Body of pancreas (tissue), 4 donors: ENCODE data around the gene FAM83F. TPM values are rescaled to one million over a fixed set of nuclear protein-coding genes. Genes with fewer than 3 reads are reported as not detected.
"Not testable (repeated sequence)": the region's sequence is repeated elsewhere in the genome, so short reads cannot be mapped to it uniquely, and the experiment has no call there.

Experiments used
- ATAC-seq: fragments of 150-250 bp; one replicate; pipeline ENCODE4 v1.9.1; 2016
- DNase-seq, 4 donors: peaks; one replicate each; pipeline ENCODE4 v3.0.0-alpha.2; 2019
- H3K27ac ChIP-seq, 4 donors: fragments of 200-600 bp; sonication (generic); 1 replicate in 3 of 4; 2 replicates in 1 of 4; pipeline versions ENCODE4 v1.5.1 to v1.6.1; 2016 to 2019; ENCODE audit warnings: mild to moderate bottlenecking in 1 of 4, mixed read lengths in 1 of 4, moderate library complexity in 1 of 4
- H3K27me3 ChIP-seq, 2 donors: fragments of 200-600 bp; sonication (generic); one replicate each; pipeline ENCODE4 v1.6.0; 2016; ENCODE audit warnings: mild to moderate bottlenecking in 1 of 2
- H3K36me3 ChIP-seq, 2 donors: fragments of 200-600 bp; sonication (generic); replicated peaks in 1 of 2; 2 replicates each; pipeline ENCODE4 v1.5.1; 2016; ENCODE audit warnings: low read depth in 2 of 2; ENCODE audit not compliant: insufficient read depth in 1 of 2
- H3K4me1 ChIP-seq: fragments of 200-600 bp; sonication (generic); one replicate; pipeline ENCODE4 v1.6.0; 2016
- H3K4me3 ChIP-seq, 2 donors: fragments of 200-600 bp; sonication (generic); 1 replicate in 1 of 2; 2 replicates in 1 of 2; pipeline ENCODE4 v1.5.1; 2016 to 2019
- H3K9me3 ChIP-seq, 3 donors: fragments of 200-600 bp; sonication (generic); 1 replicate in 2 of 3; 2 replicates in 1 of 3; pipeline ENCODE4 v1.5.1; 2016
- CTCF ChIP-seq, 7 experiments: fragments of 450-650 bp in 4 of 7; fragments of 200-600 bp in 3 of 7; sonication (generic) in 3 of 7; IDR thresholded peaks; one replicate each; pipeline ENCODE4 v1.5.1; 2016 to 2019; ENCODE audit warnings: antibody characterized with exemption in 7 of 7
- POLR2A ChIP-seq, 3 donors: fragments of 450-650 bp; IDR thresholded peaks; one replicate each; pipeline ENCODE4 v1.6.1; 2016; ENCODE audit warnings: antibody characterized with exemption in 3 of 3, mild to moderate bottlenecking in 2 of 3
- WGBS, 2 donors: methylation state at CpG; one replicate each; pipeline ENCODE4 v1.1.5; 2017; 5-methylcytosine and 5-hydroxymethylcytosine counted together
- intact Hi-C: fragments of 100-400 bp; cut with DNase I; formaldehyde crosslinking; loops from one replicate; pipeline ENCODE4 v1.15.1; 2023
- total RNA-seq, 2 donors: library from RNA; depleted of rRNA; stranded (reverse); fragments of >200 nt; gene quantifications; one replicate each; pipeline ENCODE4 v1.1.0, GENCODE V29; 2016

The FAM83F gene
- total RNA-seq, 2 donors from 2014 or later, result 8.9 to 9.1 TPM

- ATAC-seq, result peak; percentile 76
- WGBS, 2 donors, result 46 to 47% methylated on average over 14 to 15 of the region's 16 CpGs
Observed at GRCh38 chr22:40024201-40025061, 29.7 kb downstream of the FAM83F start.

GRCh38 chr22:40025062-40025379 is 30.3 kb downstream of the FAM83F start:
- H3K4me1 ChIP-seq, DNase-seq, H3K9me3 ChIP-seq, H3K4me3 ChIP-seq, H3K27me3 ChIP-seq, ATAC-seq, H3K27ac ChIP-seq, H3K36me3 ChIP-seq: not testable (repeated sequence)
- intact Hi-C loops, result loop anchor here (5.0 kb wide), 1 partner anchor 93 kb away; no protein-coding TSS in a partner anchor
- 59 to 69% methylated on average over 5 of the region's 5 CpGs for WGBS, 2 donors

More at GRCh38 chr22:40024201-40025061, 29.7 kb downstream of the FAM83F start:
- TF ChIP-seq POLR2A (IDR thresholded peaks at IDR 0.05) (no peak), CTCF (IDR thresholded peaks at IDR 0.05) (peak; percentile 49 to 83 (median 72))
- Histone ChIP-seq H3K36me3 (peaks cover 5 to 8% of the 10 kb centered on the region in 2 donors), H3K27me3 (no peaks in the 10 kb centered on the region), H3K4me1 (no peaks in the 10 kb centered on the region), H3K27ac (no peak overlapping the region), H3K9me3 (no peaks in the 10 kb centered on the region), H3K4me3 (no peak overlapping the region)
- intact Hi-C loops, result loop anchor here (5.0 kb wide), 1 partner anchor 92 kb away; no protein-coding TSS in a partner anchor
- DNase-seq, result peak; percentile 62 to 75 (median 68)

GRCh38 chr22:40025856-40026255 is 31.1 kb downstream of the FAM83F start:
- intact Hi-C loops, result loop anchor here (5.0 kb wide), 1 partner anchor 94 kb away; no protein-coding TSS in a partner anchor
- Histone ChIP-seq H3K27me3 (no peaks in the 10 kb centered on the region), H3K9me3 (no peaks in the 10 kb centered on the region), H3K4me1 (no peaks in the 10 kb centered on the region), H3K36me3 (peaks cover 4 to 8% of the 10 kb centered on the region in 2 donors), H3K4me3 (no peak overlapping the region), H3K27ac (no peak overlapping the region)
- WGBS, 2 donors, result 85 to 91% methylated on average over 5 to 10 of the region's 10 CpGs
- TF ChIP-seq POLR2A (IDR thresholded peaks at IDR 0.05) (no peak), CTCF (IDR thresholded peaks at IDR 0.05) (no peak)
- ATAC-seq, result no peak
- DNase-seq, result no peak

GRCh38 chr22:40026641-40027040 is 31.9 kb downstream of the FAM83F start:
- TF ChIP-seq CTCF (IDR thresholded peaks at IDR 0.05), result no peak
- TF ChIP-seq POLR2A (IDR thresholded peaks at IDR 0.05), result no peak
- intact Hi-C loops, result loop anchor here (5.0 kb wide), 1 partner anchor 94 kb away; no protein-coding TSS in a partner anchor
- H3K9me3 ChIP-seq, result no peaks in the 10 kb centered on the region
- peaks cover 1 to 2% of the 10 kb centered on the region in 2 donors for H3K36me3 ChIP-seq
- no peak overlapping the region for H3K4me3 ChIP-seq
- 91% methylated on average over 6 to 7 of the region's 7 CpGs for WGBS, 2 donors
- DNase-seq, result no peak
- H3K4me1 ChIP-seq, result no peaks in the 10 kb centered on the region
- H3K27me3 ChIP-seq, result no peaks in the 10 kb centered on the region
- no peak overlapping the region for H3K27ac ChIP-seq
- ATAC-seq, result no peak

- no peak for DNase-seq
Observed at GRCh38 chr22:40027191-40028097, 32.7 kb downstream of the FAM83F start.

More at GRCh38 chr22:40027191-40028097, 32.7 kb downstream of the FAM83F start:
- TF ChIP-seq POLR2A (IDR thresholded peaks at IDR 0.05), result no peak
- TF ChIP-seq CTCF (IDR thresholded peaks at IDR 0.05), result no peak
- Histone ChIP-seq H3K27ac (no peak overlapping the region), H3K36me3 (peaks cover 0 to 2% of the 10 kb centered on the region in 2 donors), H3K27me3 (no peaks in the 10 kb centered on the region), H3K4me1 (no peaks in the 10 kb centered on the region), H3K9me3 (no peaks in the 10 kb centered on the region), H3K4me3 (no peak overlapping the region)
- intact Hi-C loops, result loop anchor here (5.0 kb wide), 1 partner anchor 95 kb away; no protein-coding TSS in a partner anchor
- 80 to 84% methylated on average over 17 to 21 of the region's 21 CpGs for WGBS, 2 donors
- ATAC-seq, result no peak
